SH-SY5Y (cell line): ENCODE measurements around the gene XCR1.

Experiments used
- GATA2 ChIP-seq: IDR thresholded peaks from 2 replicates; pipeline ENCODE4 v1.6.1; 2011; ENCODE audit warnings: mild to moderate bottlenecking, low read depth, low read length
- GATA3 ChIP-seq: IDR thresholded peaks from 2 replicates; pipeline ENCODE4 v1.6.1; 2011; ENCODE audit warnings: low read depth, mild to moderate bottlenecking, low read length, moderate library complexity

DNA sequence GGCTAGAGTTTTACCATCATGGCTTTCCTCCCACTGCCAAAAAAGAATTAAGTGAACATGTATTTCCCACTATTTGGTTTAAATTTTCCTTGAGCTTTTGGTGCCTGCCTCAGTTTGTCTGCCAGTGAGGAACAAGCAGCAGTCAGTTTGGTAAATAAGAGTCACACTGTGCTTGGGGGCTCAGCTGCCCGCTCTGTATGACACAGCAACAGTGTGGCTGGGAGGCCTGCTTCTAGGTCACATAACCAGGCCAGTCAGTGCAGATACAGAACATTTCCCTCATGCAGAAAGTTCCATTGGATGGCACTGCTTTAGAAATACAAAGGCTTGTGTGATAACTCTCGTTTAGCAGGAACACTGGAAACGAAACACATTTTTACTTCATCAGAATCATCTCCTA is 57.3 kb downstream of the XCR1 start:
- TF ChIP-seq GATA3, result no peak
- TF ChIP-seq GATA2, result no peak
